ENCODE measurements around the gene GREM2.

Gene GREM2

DNA sequence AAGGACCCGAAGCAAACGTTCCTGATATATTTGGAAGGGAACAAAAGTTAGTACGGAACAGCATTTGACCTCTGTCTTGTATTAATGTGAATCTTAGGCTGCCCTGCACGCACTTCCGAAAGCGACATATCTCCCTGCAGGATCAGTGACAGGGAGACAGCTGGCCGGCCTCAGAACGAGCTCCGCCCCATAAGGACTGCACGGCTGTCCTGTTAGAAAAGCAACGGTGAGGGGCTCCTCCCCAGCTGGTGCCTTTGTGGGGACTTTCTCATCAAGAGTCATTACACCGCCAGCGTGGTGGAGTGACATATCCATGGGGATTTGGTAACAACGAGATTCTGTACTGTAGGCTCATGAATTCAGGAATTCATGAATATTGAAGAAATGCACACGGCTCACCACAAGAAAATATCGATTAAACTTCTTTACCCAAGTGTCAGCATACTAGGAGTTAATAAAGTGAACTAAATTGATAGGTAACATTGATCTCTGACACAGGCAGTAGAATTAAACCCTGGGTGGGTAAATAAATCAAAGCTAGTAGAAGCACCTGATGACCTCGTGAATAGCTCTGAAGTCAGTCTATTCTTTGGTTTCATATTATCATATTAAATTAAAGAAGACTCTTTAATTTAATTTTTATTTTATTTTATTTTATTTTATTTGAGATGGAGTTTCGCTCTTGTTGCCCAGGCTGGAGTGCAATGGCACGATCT is 8.1 kb upstream of the GREM2 start:
- Histone ChIP-seq H3K9ac (ENCODE audit: insufficient read length, low read depth) (no peak overlapping the region), H3K9me3 (ENCODE audit: insufficient read depth, low read length) (no peaks in the 10 kb centered on the region), H3K4me3 (ENCODE audit: insufficient read length, low read depth) (no peak overlapping the region), H3K4me1 (ENCODE audit: insufficient read depth, insufficient read length) (no peaks in the 10 kb centered on the region), H3K36me3 (ENCODE audit: insufficient read depth, insufficient read length, low read length) (no peaks in the 10 kb centered on the region), H3K27me3 (ENCODE audit: insufficient read depth, insufficient read length) (no peaks in the 10 kb centered on the region)
- no peak for DNase-seq (ENCODE audit: low read depth, low spot score)
- TF ChIP-seq SUZ12 (IDR thresholded peaks at IDR 0.05; ENCODE audit: extremely low read depth, insufficient read depth, insufficient read length) (no peak), YY1 (IDR thresholded peaks at IDR 0.05; ENCODE audit: insufficient read depth, insufficient read length) (no peak), ZNF274 (IDR thresholded peaks at IDR 0.05; ENCODE audit: low read depth, low read length) (no peak)

DNA sequence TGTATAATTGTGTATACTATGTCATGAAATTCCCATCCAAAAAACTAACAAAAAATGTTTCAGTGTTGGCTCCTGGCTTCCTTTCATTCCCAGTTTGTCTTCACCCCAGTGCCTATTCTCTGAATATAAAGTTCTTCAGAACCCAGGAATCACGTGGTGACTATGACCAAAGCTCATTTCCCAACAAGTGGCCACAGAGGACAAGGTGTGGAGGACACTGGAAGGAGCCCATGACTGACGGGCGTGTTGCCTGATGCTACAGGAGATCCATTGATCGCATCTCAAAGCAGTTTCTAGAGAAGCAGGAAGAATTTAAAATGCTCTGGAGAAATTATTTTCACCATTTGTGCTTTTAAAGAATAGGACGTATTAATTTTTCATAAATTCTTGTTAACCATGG is 7.4 kb upstream of the GREM2 start:
- Histone ChIP-seq H3K4me1 (ENCODE audit: insufficient read depth, insufficient read length) (no peaks in the 10 kb centered on the region), H3K4me3 (ENCODE audit: insufficient read length, low read depth) (no peak overlapping the region), H3K9me3 (ENCODE audit: insufficient read depth, low read length) (no peaks in the 10 kb centered on the region), H3K27me3 (ENCODE audit: insufficient read depth, insufficient read length) (no peaks in the 10 kb centered on the region), H3K36me3 (ENCODE audit: insufficient read depth, insufficient read length, low read length) (no peaks in the 10 kb centered on the region), H3K9ac (ENCODE audit: insufficient read length, low read depth) (no peak overlapping the region)
- TF ChIP-seq ZNF274 (IDR thresholded peaks at IDR 0.05; ENCODE audit: low read depth, low read length) (no peak), YY1 (IDR thresholded peaks at IDR 0.05; ENCODE audit: insufficient read depth, insufficient read length) (no peak), SUZ12 (IDR thresholded peaks at IDR 0.05; ENCODE audit: extremely low read depth, insufficient read depth, insufficient read length) (no peak)
- no peak for DNase-seq (ENCODE audit: low read depth, low spot score)

DNA sequence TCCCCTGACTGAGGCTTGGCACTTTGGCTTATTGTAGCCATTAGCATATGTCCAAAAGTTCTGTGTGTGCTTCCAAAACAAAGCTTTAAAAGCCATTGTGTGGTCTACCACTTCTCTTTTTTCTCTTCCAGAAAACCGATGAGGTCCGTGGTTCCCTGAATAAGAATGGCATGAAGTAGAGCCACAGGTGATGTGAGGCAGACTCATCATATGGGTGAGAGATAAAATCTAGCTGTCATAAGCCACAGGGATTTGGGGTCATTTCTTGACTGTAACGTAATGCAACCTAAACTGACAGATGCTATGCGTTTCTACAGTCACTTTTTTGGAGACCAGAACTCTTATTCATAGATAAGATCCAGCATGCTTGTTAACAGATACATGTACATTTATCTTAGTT is 7.0 kb upstream of the GREM2 start:
- H3K36me3 ChIP-seq (ENCODE audit: insufficient read depth, insufficient read length, low read length): no peaks in the 10 kb centered on the region
- no peak for DNase-seq (ENCODE audit: low read depth, low spot score)
- H3K9ac ChIP-seq (ENCODE audit: insufficient read length, low read depth): no peak overlapping the region
- no peaks in the 10 kb centered on the region for H3K27me3 ChIP-seq (ENCODE audit: insufficient read depth, insufficient read length)
- no peak for TF ChIP-seq ZNF274 (IDR thresholded peaks at IDR 0.05; ENCODE audit: low read depth, low read length)
- TF ChIP-seq YY1 (IDR thresholded peaks at IDR 0.05; ENCODE audit: insufficient read depth, insufficient read length): no peak
- no peak for TF ChIP-seq SUZ12 (IDR thresholded peaks at IDR 0.05; ENCODE audit: extremely low read depth, insufficient read depth, insufficient read length)
- H3K4me3 ChIP-seq (ENCODE audit: insufficient read length, low read depth): no peak overlapping the region
- H3K9me3 ChIP-seq (ENCODE audit: insufficient read depth, low read length): no peaks in the 10 kb centered on the region
- H3K4me1 ChIP-seq (ENCODE audit: insufficient read depth, insufficient read length): no peaks in the 10 kb centered on the region

DNA sequence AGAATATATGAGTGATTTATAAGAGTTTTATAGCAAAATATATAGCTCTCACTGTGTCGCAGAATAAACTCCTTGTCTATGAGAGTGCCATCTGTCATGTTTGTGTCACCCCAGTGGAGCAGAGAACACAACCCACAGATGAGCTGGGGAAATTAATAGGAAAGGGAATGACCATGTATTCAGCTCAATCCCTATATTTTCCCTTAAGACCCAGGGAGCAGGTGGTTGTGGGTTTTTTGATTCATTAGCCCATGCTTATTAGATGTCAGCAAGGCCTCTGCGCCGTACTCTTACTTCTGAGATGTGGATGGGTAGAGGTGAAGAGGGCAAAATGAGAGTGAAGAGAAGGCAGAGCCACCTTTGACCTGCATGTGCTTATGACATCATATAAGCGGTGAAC is 4.1 kb upstream of the GREM2 start:
- H3K9me3 ChIP-seq (ENCODE audit: insufficient read depth, low read length): no peaks in the 10 kb centered on the region
- no peak for DNase-seq (ENCODE audit: low read depth, low spot score)
- no peak overlapping the region for H3K4me3 ChIP-seq (ENCODE audit: insufficient read length, low read depth)
- H3K4me1 ChIP-seq (ENCODE audit: insufficient read depth, insufficient read length): no peaks in the 10 kb centered on the region
- no peaks in the 10 kb centered on the region for H3K36me3 ChIP-seq (ENCODE audit: insufficient read depth, insufficient read length, low read length)
- no peak for TF ChIP-seq YY1 (IDR thresholded peaks at IDR 0.05; ENCODE audit: insufficient read depth, insufficient read length)
- no peak for TF ChIP-seq SUZ12 (IDR thresholded peaks at IDR 0.05; ENCODE audit: extremely low read depth, insufficient read depth, insufficient read length)
- no peak for TF ChIP-seq ZNF274 (IDR thresholded peaks at IDR 0.05; ENCODE audit: low read depth, low read length)
- H3K9ac ChIP-seq (ENCODE audit: insufficient read length, low read depth): no peak overlapping the region
- H3K27me3 ChIP-seq (ENCODE audit: insufficient read depth, insufficient read length): peaks cover 18% of the 10 kb centered on the region

DNA sequence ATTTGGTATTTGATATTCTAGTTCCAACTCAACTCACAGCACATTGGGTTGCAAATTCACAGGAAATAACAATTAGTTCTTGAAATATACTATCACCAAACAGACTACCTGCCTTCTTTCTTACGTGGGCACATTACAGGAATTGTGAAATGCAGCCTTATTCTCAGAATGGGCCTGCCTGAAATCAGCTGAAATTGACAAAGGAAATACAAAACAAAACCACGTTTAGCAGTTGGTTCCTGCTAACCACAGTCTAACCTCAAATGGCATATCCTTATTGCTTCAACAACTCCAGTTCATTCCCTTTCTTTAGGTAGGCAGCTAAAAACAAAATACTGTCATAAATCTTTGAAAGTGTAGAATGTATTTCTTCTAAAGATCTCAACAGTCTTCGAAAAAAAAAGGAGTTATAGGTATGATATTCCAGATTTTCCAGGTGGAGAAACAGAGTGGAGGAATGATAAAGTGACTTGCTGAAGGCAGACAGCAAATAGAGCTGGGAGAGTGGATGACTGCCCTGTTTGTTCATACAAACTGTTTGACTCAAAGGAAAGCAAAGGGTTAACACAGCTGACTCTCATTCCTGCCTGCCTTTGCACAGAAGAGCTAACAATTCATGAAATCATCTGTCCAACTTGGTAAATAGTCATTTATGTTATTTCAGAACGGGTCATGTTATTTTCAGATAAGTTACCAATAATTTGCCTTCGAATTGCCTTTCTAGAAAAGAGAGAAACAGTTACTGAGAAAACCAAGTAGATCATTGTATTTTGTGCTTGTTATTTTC is 1.6 kb upstream of the GREM2 start:
- Histone ChIP-seq H3K36me3 (ENCODE audit: insufficient read depth, insufficient read length, low read length) (no peaks in the 10 kb centered on the region), H3K4me1 (ENCODE audit: insufficient read depth, insufficient read length) (no peaks in the 10 kb centered on the region), H3K27me3 (ENCODE audit: insufficient read depth, insufficient read length) (peaks cover 31% of the 10 kb centered on the region), H3K9ac (ENCODE audit: insufficient read length, low read depth) (no peak overlapping the region), H3K4me3 (ENCODE audit: insufficient read length, low read depth) (no peak overlapping the region), H3K9me3 (ENCODE audit: insufficient read depth, low read length) (no peaks in the 10 kb centered on the region)
- DNase-seq (ENCODE audit: low read depth, low spot score): no peak
- TF ChIP-seq SUZ12 (IDR thresholded peaks at IDR 0.05; ENCODE audit: extremely low read depth, insufficient read depth, insufficient read length): no peak
- no peak for TF ChIP-seq ZNF274 (IDR thresholded peaks at IDR 0.05; ENCODE audit: low read depth, low read length)
- no peak for TF ChIP-seq YY1 (IDR thresholded peaks at IDR 0.05; ENCODE audit: insufficient read depth, insufficient read length)

DNA sequence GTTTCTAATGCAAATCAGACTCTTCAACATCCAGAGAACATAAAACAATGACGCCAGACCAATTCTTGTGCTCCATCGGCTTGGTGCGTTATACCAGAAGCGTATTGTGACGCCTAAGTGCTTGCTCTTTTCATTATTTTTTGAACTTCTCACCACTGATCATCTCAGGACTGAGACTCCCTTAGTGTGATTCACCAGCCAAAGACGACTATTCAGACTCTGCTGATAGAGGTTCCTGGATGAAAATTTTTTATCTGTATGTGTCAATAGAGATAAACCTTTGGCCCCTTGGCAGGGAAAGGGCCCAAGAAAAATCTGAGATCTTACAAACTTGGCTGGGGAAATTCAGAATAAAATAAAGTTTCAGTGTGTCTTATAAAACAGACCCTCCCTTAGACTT is 856 bp upstream of the GREM2 start:
- H3K9ac ChIP-seq (ENCODE audit: insufficient read length, low read depth): no peak overlapping the region
- no peaks in the 10 kb centered on the region for H3K36me3 ChIP-seq (ENCODE audit: insufficient read depth, insufficient read length, low read length)
- no peaks in the 10 kb centered on the region for H3K9me3 ChIP-seq (ENCODE audit: insufficient read depth, low read length)
- H3K27me3 ChIP-seq (ENCODE audit: insufficient read depth, insufficient read length): peaks cover 31% of the 10 kb centered on the region
- no peaks in the 10 kb centered on the region for H3K4me1 ChIP-seq (ENCODE audit: insufficient read depth, insufficient read length)
- H3K4me3 ChIP-seq (ENCODE audit: insufficient read length, low read depth): no peak overlapping the region
- TF ChIP-seq ZNF274 (IDR thresholded peaks at IDR 0.05; ENCODE audit: low read depth, low read length) (no peak), SUZ12 (IDR thresholded peaks at IDR 0.05; ENCODE audit: extremely low read depth, insufficient read depth, insufficient read length) (no peak), YY1 (IDR thresholded peaks at IDR 0.05; ENCODE audit: insufficient read depth, insufficient read length) (no peak)
- no peak for DNase-seq (ENCODE audit: low read depth, low spot score)

DNA sequence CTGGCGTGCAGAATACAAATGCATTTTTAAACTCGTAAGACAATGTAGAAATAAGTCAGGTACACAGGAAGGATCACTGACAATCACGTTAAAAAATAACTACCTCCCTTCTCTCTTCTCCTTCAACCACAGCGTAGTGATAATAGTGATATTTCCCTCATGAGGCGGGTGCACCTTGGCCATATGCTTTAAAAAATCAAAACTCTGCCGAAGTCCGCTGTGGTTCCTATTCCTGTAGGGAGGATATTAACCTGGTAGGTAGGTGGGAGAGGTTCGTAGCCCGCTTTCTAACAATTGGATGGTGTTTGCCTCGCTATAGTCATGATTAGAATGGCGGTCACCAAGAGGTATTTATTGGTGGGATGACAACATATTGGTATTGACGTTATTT is 732 bp downstream of the GREM2 start:
- H3K36me3 ChIP-seq (ENCODE audit: insufficient read depth, insufficient read length, low read length): no peaks in the 10 kb centered on the region
- peak overlapping the region; percentile 58 for H3K4me3 ChIP-seq (ENCODE audit: insufficient read length, low read depth)
- peaks cover 31% of the 10 kb centered on the region for H3K27me3 ChIP-seq (ENCODE audit: insufficient read depth, insufficient read length)
- no peak for DNase-seq (ENCODE audit: low read depth, low spot score)
- no peaks in the 10 kb centered on the region for H3K9me3 ChIP-seq (ENCODE audit: insufficient read depth, low read length)
- H3K4me1 ChIP-seq (ENCODE audit: insufficient read depth, insufficient read length): no peaks in the 10 kb centered on the region
- TF ChIP-seq SUZ12 (IDR thresholded peaks at IDR 0.05; ENCODE audit: extremely low read depth, insufficient read depth, insufficient read length) (no peak), YY1 (IDR thresholded peaks at IDR 0.05; ENCODE audit: insufficient read depth, insufficient read length) (no peak), ZNF274 (IDR thresholded peaks at IDR 0.05; ENCODE audit: low read depth, low read length) (no peak)
- no peak overlapping the region for H3K9ac ChIP-seq (ENCODE audit: insufficient read length, low read depth)

All from NT2/D1 (cell line).